ENCODE data around the gene SCAMP2. TPM values are rescaled to one million over a fixed set of nuclear protein-coding genes. Genes with fewer than 3 reads are reported as not detected.

SCAMP2 gene
- total RNA-seq, 1 experiment from 2014 or later: 21.6 TPM

- Histone ChIP-seq H3K36me3 (peaks cover 34% of the 10 kb centered on the region), H3K4me3 (no peak overlapping the region), H3K9me3 (no peaks in the 10 kb centered on the region), H3K27me3 (no peaks in the 10 kb centered on the region)
- DNase-seq: no peak
These were observed 36.3 kb downstream of the SCAMP2 start for GRCh38 chr15:74836846-74837245.

- Histone ChIP-seq H3K9me3 (no peaks in the 10 kb centered on the region), H3K27me3 (no peaks in the 10 kb centered on the region), H3K4me3 (no peak overlapping the region), H3K36me3 (peaks cover 24% of the 10 kb centered on the region)
- peak; percentile 61 for DNase-seq
These were observed 37.8 kb downstream of the SCAMP2 start for GRCh38 chr15:74835312-74835823.

DNA sequence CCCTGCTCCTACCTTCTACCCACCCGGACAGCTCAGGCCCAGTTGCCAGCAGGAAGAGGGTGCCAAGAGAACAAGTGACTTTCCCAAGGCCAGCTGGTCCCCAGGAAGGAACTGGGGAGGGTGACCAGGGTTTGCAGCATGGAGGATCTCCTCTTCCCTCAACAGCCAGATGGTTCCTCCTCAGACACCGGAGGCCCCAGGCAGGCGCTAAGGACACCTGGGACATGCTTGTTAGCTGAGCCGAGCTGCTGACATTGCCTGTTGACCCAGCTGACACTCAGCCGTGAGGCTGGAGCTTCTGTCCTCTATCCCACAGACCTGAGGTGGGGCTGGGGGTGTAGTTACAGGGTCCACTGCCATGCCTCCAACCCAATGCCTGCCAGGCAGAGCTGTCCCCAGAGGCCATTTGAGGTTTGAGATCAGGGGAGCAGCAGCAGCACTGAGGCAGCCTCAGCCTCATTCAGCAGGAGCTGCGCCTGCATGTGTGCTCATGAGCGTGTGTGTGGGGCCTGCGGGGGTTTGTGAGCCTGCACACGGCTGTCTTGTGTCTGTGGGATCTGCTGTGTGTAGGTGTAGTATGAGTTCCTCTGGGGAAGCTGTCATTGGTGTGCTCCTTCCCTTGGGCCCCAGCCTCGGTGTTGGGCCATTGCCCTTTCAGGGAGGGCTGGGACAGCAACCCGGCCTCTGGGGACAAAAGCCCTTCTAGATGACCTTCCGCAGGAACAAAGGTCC lies 39.6 kb downstream of the SCAMP2 start:
- Histone ChIP-seq H3K36me3 (peaks cover 11% of the 10 kb centered on the region; the same call in 1 of the 2 replicates), H3K4me3 (no peak overlapping the region), H3K9me3 (no peaks in the 10 kb centered on the region), H3K27me3 (no peaks in the 10 kb centered on the region)
- no peak for DNase-seq

- Histone ChIP-seq H3K9me3 (no peaks in the 10 kb centered on the region), H3K36me3 (peaks cover 7% of the 10 kb centered on the region; the same call in 1 of the 2 replicates), H3K27me3 (no peaks in the 10 kb centered on the region), H3K4me3 (no peak overlapping the region)
- no peak for DNase-seq
These were observed 40.3 kb downstream of the SCAMP2 start for GRCh38 chr15:74832826-74833225.

DNA sequence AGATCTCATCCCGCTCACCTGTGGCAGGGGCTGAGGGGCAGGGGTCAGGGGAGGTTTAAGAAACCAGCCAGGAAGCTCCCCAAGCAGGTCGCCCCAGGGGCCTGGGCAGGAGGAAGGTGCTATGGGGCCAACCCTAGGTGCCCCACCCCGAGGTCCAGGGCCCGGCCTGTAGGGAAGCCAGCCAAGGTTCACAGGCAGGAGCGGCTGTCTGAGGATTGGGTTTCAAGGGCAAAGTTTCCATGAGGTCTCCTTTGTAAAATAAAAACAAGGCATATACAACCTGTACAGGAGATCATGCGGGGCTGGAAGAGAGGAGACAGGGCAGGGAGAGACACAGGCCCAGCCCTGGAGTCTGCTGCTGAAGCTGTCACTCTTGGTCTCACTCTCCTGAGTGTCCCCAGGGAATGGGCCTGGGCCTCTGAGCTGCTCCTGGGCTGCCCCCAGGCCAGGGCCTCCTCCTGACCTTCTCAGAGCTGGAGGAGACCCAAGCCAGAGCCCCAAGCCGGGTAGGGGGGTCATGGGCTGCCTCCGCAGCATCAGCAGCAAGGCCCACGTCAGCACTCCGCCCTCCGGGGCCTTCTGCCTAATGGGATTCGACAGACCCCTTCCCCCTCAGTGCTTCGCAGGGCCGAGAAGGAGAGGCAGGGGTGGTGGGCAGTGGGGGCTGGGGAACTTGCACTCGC lies 41.2 kb downstream of the SCAMP2 start:
- no peak for DNase-seq
- Histone ChIP-seq H3K27me3 (peaks cover 1% of the 10 kb centered on the region; the same call in 1 of the 2 replicates), H3K36me3 (peaks cover 7% of the 10 kb centered on the region; the same call in 1 of the 2 replicates)

GRCh38 chr15:74830868-74831267 lies 42.3 kb downstream of the SCAMP2 start:
- Histone ChIP-seq H3K4me3 (no peak overlapping the region), H3K27me3 (peaks cover 6% of the 10 kb centered on the region; the same call in 1 of the 2 replicates), H3K36me3 (peaks cover 7% of the 10 kb centered on the region; the same call in 1 of the 2 replicates), H3K9me3 (no peaks in the 10 kb centered on the region)
- DNase-seq: peak; percentile 77

More for the DNA sequence above, 41.2 kb downstream of the SCAMP2 start:
- Histone ChIP-seq H3K4me3 (no peak overlapping the region), H3K9me3 (no peaks in the 10 kb centered on the region)

GRCh38 chr15:74829991-74830390 lies 43.2 kb downstream of the SCAMP2 start:
- Histone ChIP-seq H3K9me3 (no peaks in the 10 kb centered on the region), H3K36me3 (no peaks in the 10 kb centered on the region; the same call in 1 of the 2 replicates), H3K27me3 (peaks cover 6% of the 10 kb centered on the region; the same call in 1 of the 2 replicates), H3K4me3 (no peak overlapping the region)
- DNase-seq: no peak

- Histone ChIP-seq H3K4me3 (no peak overlapping the region), H3K9me3 (no peaks in the 10 kb centered on the region), H3K36me3 (no peaks in the 10 kb centered on the region), H3K27me3 (peaks cover 6% of the 10 kb centered on the region; the same call in 1 of the 2 replicates)
- no peak for DNase-seq
These were observed 43.7 kb downstream of the SCAMP2 start for GRCh38 chr15:74829486-74829885.

DNA sequence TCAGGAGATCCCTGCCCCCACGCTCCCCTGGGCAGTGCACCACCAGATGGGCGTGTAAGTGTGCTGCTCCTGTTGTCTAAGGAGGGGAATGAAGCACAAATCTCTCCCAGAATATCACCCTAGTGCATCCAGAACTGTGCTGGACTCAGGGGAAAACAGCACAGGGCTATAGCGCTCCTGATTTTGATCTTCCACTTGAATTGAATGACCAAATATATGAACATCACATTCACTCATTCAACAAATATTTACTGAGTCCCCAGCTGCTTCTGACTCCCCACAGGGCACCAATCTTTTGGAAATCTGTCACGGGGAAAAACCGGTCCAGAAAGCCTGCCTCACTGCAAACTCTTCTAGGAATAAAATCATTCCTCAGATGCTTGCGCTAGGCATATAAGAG lies 44.3 kb downstream of the SCAMP2 start:
- DNase-seq: no peak
- H3K36me3 ChIP-seq: no peaks in the 10 kb centered on the region
- H3K9me3 ChIP-seq: no peaks in the 10 kb centered on the region
- no peak overlapping the region for H3K4me3 ChIP-seq
- H3K27me3 ChIP-seq: peaks cover 6% of the 10 kb centered on the region; the same call in 1 of the 2 replicates

DNA sequence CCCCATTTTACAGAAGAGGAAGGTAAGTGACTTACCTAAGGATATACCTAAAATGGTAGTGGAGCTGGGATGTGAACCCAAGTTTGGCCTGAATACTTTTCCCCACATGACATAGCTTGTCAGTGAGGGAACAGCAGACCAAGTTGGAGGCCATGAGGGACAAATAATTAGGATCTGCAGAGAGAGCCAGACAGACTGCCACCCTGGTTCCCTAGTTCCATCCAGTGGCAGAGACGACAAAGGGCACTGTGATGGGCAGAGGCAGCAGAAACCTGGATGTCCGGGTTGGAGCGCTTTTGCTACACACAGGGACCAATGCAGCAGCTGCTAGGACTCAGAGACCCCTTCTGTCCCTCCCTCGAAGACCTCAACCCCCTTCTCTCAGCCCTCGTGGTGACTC lies 45.6 kb downstream of the SCAMP2 start:
- no peak overlapping the region for H3K4me3 ChIP-seq
- no peak for DNase-seq
- no peaks in the 10 kb centered on the region for H3K9me3 ChIP-seq
- no peaks in the 10 kb centered on the region for H3K36me3 ChIP-seq
- H3K27me3 ChIP-seq: peaks cover 6% of the 10 kb centered on the region; the same call in 1 of the 2 replicates

DNA sequence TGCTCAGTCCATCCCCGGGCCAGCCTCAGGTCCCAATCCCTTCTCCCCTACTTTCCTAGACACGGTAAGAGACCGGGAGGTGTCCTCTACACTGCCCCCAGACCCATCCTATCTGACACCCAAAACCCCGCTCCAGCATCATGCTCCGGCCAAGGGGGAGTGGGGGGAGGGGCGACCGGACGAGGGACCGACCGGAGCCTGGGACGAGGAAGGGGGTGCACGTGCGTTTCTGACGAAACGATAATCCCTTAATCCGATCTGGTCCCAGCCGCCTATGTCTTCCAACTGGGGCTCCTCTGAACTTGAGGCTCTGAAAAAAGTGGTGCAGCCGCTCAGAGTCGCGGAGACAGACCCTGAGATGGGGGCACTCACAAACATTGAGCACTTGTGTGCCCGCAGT lies 46.2 kb downstream of the SCAMP2 start:
- no peak for DNase-seq
- no peaks in the 10 kb centered on the region for H3K9me3 ChIP-seq
- no peaks in the 10 kb centered on the region for H3K36me3 ChIP-seq
- no peak overlapping the region for H3K4me3 ChIP-seq
- peaks cover 6% of the 10 kb centered on the region; the same call in 1 of the 2 replicates for H3K27me3 ChIP-seq

DNA sequence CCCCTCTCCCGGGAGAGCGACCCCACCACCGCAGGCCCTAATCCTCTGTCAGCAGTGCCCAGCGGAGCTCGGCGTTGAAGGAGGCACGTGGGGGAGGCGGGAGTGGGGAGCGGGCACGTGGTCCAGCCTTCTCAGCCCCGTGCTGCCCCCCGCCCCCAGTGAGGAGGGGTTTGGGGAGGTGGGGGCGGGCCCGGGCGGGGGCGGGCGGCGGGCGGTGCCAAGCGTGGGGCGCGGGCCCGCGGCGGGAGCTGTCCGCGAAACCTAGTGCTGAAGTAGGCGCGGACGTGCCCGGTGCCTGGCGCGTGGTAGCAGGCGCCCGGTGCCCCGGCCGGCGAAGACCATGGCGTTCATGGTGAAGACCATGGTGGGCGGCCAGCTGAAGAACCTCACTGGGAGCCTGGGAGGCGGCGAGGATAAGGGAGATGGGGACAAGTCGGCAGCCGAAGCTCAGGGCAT lies 46.8 kb downstream of the SCAMP2 start, which contains the start of gene CPLX3:
CPLX3 (plus strand) TSS at position 264 of the 456 bp plus-strand sequence; CDS start at position 341, 77 bp downstream.
- DNase-seq: no peak
- Histone ChIP-seq H3K9me3 (no peaks in the 10 kb centered on the region), H3K27me3 (peaks cover 6% of the 10 kb centered on the region; the same call in 1 of the 2 replicates), H3K36me3 (no peaks in the 10 kb centered on the region), H3K4me3 (no peak within 1 kb of the TSS)

GRCh38 chr15:74825866-74826265 lies 47.3 kb downstream of the SCAMP2 start:
- Histone ChIP-seq H3K9me3 (no peaks in the 10 kb centered on the region), H3K4me3 (no peak overlapping the region), H3K27me3 (peaks cover 6% of the 10 kb centered on the region; the same call in 1 of the 2 replicates), H3K36me3 (no peaks in the 10 kb centered on the region)
- no peak for DNase-seq

DNA sequence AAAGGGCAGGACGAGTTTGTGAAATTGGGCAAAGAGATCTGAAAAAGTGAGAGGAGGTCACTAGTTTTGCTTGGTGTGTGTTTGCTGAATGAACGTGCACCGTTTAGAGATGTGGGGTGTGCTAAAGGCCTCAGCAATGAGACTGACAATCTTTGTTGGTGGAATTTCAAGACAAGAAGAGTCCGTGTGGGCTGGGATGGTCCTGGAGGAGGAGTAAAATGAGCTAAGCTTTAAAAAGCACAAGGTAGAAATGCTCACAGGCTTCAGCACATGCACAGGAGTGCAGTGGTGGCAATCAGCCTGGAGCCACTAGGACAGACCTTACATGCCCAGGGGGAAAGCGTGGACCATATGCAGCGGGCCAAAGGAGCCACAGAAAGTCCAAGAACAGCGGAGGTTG lies 48.2 kb downstream of the SCAMP2 start:
- Histone ChIP-seq H3K27me3 (peaks cover 6% of the 10 kb centered on the region; the same call in 1 of the 2 replicates), H3K36me3 (no peaks in the 10 kb centered on the region), H3K4me3 (no peak overlapping the region), H3K9me3 (no peaks in the 10 kb centered on the region)
- no peak for DNase-seq

DNA sequence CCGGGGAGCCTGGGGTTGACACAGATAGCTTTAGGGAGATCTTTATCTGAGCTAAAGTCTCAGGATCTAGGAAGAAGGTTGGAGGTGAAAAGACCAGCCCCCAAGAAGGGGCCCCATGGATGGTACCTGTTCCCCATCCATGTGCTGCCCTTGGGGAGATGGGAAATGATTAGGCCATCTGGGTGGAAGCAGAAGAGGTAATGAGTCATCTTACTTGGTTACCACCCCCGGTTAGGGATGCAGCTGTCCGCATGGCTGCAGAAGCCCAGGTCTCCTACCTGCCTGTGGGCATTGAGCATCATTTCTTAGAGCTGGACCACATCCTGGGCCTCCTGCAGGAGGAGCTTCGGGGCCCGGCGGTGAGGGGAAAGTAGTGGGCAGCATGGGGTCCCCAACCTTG lies 49.8 kb downstream of the SCAMP2 start:
- H3K9me3 ChIP-seq: no peaks in the 10 kb centered on the region
- no peaks in the 10 kb centered on the region for H3K36me3 ChIP-seq
- peaks cover 6% of the 10 kb centered on the region; the same call in 1 of the 2 replicates for H3K27me3 ChIP-seq
- DNase-seq: no peak
- no peak overlapping the region for H3K4me3 ChIP-seq

DNA sequence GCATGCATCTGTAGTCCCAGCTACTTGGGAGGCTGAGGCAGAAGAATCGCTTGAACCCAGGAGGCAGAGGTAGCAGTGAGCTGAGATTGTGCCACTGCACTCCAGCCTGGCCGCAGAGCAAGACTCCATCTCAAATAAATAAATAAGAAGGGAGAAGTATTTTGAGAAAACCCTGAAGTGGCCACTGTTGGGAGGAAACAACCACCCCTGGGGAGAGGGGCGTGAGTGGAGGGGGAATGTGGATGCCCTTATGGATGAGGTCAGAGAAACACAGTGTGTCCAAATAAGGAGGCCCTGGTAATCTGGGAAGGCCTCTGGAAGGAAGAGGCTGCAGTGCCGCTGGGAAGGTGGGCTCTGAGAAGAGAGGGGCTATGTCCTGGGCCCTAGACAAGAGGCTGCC lies 50.9 kb downstream of the SCAMP2 start:
- H3K4me3 ChIP-seq: no peak overlapping the region
- H3K36me3 ChIP-seq: no peaks in the 10 kb centered on the region
- no peaks in the 10 kb centered on the region for H3K9me3 ChIP-seq
- no peak for DNase-seq
- peaks cover 6% of the 10 kb centered on the region; the same call in 1 of the 2 replicates for H3K27me3 ChIP-seq

DNA sequence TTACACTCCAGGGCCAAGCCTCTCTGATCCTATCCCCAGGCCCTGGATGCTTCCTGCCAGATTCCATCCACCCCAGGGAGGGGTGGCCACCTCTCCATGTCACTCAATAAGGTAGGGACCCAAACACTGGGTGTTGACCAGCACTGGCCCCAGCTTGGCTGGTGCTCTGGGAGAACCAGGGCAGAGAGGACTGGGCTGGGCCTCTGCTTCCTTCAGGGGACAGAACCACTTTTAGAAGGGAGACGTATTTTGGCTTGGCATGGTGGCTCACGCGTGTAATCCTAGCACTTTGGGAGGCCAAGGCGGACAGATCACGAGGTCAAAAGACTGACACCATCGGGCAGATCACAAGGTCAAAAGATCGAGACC lies 51.4 kb downstream of the SCAMP2 start:
- H3K9me3 ChIP-seq: no peaks in the 10 kb centered on the region
- no peaks in the 10 kb centered on the region for H3K36me3 ChIP-seq

More for the DNA sequence above, 51.4 kb downstream of the SCAMP2 start:
- DNase-seq: no peak
- peaks cover 3% of the 10 kb centered on the region; the same call in 1 of the 2 replicates for H3K27me3 ChIP-seq
- no peak overlapping the region for H3K4me3 ChIP-seq

Measured in MG63 (cell line).